A673 (cell line): ENCODE measurements around the gene DAB2IP.

Source experiments
- CTCF ChIP-seq: fragments of 300-800, 200-600 bp; sonication (generic); conservative IDR thresholded peaks from 2 replicates; pipeline ENCODE4 v1.5.1; 2017; ENCODE audit warnings: low read depth, mild to moderate bottlenecking, antibody characterized with exemption, low read length, moderate library complexity, mixed read lengths
- EZH2 ChIP-seq: fragments of 200-600 bp; sonication (generic); IDR thresholded peaks from 2 replicates; pipeline ENCODE4 v1.6.1; 2017; ENCODE audit warnings: borderline replicate concordance, low read depth, mild to moderate bottlenecking, mixed read lengths, antibody characterized with exemption, low read length; ENCODE audit not compliant: poor library complexity, severe bottlenecking

- no peak for TF ChIP-seq CTCF
- no peak for TF ChIP-seq EZH2
These were observed 17.7 kb upstream of the DAB2IP start for GRCh38 chr9:121633736-121634135.
